Duodenal mucosa (tissue), 2 donors: ENCODE results near the gene NAPA.

Experiments used
- H3K27ac ChIP-seq: one replicate; pipeline ENCODE4 v1.7.0; 2013; ENCODE audit warnings: low read depth, low read length
- H3K27me3 ChIP-seq, 2 donors: one replicate each; pipeline ENCODE4 v1.7.0; 2013; ENCODE audit warnings: low read length in 2 of 2, control low read depth in 1 of 2; ENCODE audit not compliant: insufficient read depth in 2 of 2, control insufficient read depth in 1 of 2
- H3K36me3 ChIP-seq, 2 donors: one replicate each; pipeline ENCODE4 v1.7.0; 2013; ENCODE audit warnings: low read length in 2 of 2, control low read depth in 1 of 2; ENCODE audit not compliant: insufficient read depth in 2 of 2, control insufficient read depth in 1 of 2
- H3K4me1 ChIP-seq, 2 donors: one replicate each; pipeline ENCODE4 v1.7.0; 2013; ENCODE audit warnings: low read length in 2 of 2, control low read depth in 1 of 2; ENCODE audit not compliant: insufficient read depth in 2 of 2, control insufficient read depth in 1 of 2
- H3K4me3 ChIP-seq, 2 donors: one replicate each; pipeline ENCODE4 v1.7.0; 2013; ENCODE audit warnings: low read length in 2 of 2, low read depth in 1 of 2
- H3K9ac ChIP-seq, 2 donors: one replicate each; pipeline ENCODE4 v1.7.0; 2013; ENCODE audit warnings: low read length in 2 of 2, low read depth in 1 of 2
- H3K9me3 ChIP-seq, 2 donors: one replicate each; pipeline ENCODE4 v1.7.0; 2013; ENCODE audit warnings: low read length in 2 of 2, control low read depth in 1 of 2; ENCODE audit not compliant: control insufficient read depth in 1 of 2

NAPA gene

DNA sequence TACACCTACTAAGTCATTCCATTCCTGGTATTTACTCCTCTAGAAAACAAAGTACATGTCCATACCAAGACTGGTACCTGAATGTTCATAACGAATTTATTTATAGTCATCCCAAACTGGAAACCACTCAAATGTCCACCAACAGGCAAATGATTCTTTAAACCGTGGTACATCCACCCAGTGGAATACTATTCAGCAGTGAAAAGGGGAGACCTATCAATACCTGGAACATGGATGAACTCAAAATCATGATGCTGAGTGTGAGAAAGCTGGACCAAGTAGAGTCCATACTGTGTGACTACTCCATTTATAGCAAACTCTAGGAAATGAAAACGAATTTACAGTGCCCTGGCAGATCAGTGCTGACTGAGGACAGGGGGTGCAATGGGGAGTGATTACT lies 11.9 kb upstream of the NAPA start:
- Histone ChIP-seq H3K27me3 (no peaks in the 10 kb centered on the region), H3K36me3 (no peaks in the 10 kb centered on the region), H3K9ac (no peak overlapping the region), H3K4me1 (peaks cover 9 to 11% of the 10 kb centered on the region in 2 donors), H3K27ac (no peak overlapping the region), H3K9me3 (no peaks in the 10 kb centered on the region), H3K4me3 (no peak overlapping the region)

DNA sequence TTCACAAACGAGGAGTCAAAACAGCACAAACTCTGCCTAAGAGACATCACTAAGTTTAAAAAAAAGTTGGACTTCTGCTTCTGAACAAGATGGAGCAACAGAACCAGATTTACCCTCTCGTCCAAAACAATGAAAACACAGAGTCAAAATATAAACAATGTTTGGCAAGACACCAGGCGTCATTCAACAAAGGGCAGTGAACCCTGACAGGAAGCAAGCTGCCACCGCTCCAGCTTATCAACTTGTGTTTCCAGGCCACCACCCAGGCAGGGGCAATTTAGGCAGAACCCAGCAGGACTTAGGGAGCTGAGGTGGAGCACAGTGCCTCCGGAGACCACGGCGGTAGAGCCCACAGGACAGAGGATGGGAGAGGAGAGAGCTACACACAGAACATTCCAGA lies 8.6 kb upstream of the NAPA start:
- Histone ChIP-seq H3K27ac (no peak overlapping the region), H3K4me1 (peaks cover 9 to 12% of the 10 kb centered on the region in 2 donors), H3K9me3 (no peaks in the 10 kb centered on the region), H3K36me3 (no peaks in the 10 kb centered on the region), H3K9ac (peak overlapping the region in 1 of 2 donors; percentile 7), H3K27me3 (no peaks in the 10 kb centered on the region), H3K4me3 (no peak overlapping the region)

DNA sequence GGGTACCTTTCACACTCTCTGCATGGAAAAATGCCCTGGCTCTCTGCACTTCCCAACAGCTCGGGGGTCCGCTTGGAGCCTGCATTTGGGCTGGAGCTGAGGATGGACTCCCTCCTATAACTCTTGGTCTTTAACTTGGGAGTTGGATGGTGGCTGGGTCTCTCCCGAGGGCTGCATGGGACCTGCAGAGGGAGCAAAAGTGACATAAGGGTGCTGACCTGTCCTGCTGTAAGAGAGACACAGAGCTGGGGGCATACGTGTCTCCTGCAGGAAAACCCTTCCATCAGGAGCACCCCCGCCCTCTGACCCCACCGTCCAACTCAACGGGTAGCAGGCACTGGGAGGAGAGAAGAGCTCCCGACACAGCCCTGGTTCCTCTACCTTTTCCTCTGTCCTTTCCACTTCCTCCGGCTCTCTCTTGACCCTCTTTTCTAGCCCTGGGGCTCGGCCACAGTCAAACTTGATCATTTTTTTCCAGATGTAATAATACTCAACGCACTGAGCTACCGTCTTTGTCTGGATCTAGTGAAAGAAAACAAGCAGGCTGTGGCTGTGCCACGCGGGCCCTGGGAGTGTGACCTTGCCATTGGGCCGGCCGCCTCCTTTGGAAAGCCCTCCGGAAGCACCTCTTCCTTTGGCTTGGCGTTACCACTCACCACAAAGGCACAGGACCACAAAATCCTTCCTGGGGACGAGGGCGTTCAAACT lies 6.8 kb upstream of the NAPA start:
- H3K4me1 ChIP-seq = peaks cover 9 to 13% of the 10 kb centered on the region in 2 donors
- H3K4me3 ChIP-seq = no peak overlapping the region
- no peak overlapping the region for H3K9ac ChIP-seq
- no peaks in the 10 kb centered on the region for H3K9me3 ChIP-seq
- H3K27ac ChIP-seq = no peak overlapping the region
- no peaks in the 10 kb centered on the region for H3K27me3 ChIP-seq
- no peaks in the 10 kb centered on the region for H3K36me3 ChIP-seq

DNA sequence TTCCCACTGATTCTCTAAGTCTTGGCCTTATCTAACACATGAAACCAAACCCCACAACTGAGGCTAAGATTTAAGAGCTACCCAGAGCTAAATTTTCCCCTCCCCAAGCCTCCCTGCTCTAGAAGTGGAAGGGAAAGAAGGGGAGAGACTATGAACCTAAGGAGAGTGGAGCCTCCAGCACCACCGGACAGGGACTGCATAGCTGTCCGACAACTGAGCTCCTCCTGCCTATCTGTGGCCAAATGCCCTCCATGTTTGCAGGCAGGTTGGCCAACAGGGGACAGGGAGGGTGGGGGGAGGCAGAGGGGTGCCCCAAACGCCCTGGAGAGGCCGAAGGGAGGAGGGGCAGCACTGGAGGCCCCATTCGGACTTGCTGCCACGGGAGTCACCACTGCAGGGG lies 6.0 kb upstream of the NAPA start:
- peaks cover 9 to 16% of the 10 kb centered on the region in 2 donors for H3K4me1 ChIP-seq
- H3K27ac ChIP-seq = no peak overlapping the region
- no peaks in the 10 kb centered on the region for H3K9me3 ChIP-seq

DNA sequence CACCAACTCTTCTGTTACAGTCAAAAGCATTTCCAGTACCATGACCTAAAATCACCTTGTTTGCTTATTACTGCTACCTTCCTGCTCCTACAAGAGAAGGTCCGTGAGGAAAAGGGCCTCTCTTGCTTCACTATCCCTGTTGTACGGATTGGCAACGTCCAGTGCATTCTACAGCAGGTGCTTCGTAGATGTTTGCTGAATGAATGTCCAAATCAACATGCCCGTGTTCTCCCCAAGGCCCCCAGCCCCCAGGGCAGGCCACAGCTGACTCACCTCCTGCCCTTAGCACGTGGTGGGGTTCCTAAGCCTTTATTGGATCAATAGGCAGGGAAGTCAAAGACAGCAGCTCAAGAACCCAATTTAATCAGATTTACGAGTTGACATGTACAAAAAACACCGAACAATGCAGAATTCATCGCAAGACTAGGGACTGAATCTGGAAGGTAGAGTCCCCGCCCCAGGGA lies 5.5 kb upstream of the NAPA start:
- H3K4me1 ChIP-seq = peaks cover 9 to 18% of the 10 kb centered on the region in 2 donors
- H3K27ac ChIP-seq = no peak overlapping the region
- no peaks in the 10 kb centered on the region for H3K27me3 ChIP-seq
- no peaks in the 10 kb centered on the region for H3K9me3 ChIP-seq
- H3K9ac ChIP-seq = no peak overlapping the region
- H3K4me3 ChIP-seq = no peak overlapping the region
- no peaks in the 10 kb centered on the region for H3K36me3 ChIP-seq

More for the DNA sequence above, 6.0 kb upstream of the NAPA start:
- Histone ChIP-seq H3K27me3 (no peaks in the 10 kb centered on the region), H3K4me3 (no peak overlapping the region), H3K9ac (no peak overlapping the region), H3K36me3 (no peaks in the 10 kb centered on the region)

DNA sequence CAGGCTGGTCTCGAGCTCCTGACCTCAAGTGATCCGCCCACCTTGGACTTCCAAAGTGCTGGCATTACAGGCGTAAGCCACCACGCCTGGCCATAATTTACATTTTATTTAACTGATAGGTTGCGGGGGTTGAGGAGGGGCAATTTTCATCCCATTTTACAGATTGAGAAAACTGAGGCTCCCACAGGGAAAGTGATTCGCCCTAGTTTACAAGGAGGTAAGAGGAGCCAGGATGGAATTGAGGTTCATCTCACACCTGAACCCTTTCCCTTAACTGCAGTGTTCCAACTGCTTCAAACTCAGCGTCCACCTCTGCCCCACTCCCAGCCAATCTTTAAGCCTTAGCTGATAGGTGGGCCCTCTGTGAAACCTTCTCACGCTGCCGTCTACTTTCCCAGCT lies 4.0 kb upstream of the NAPA start:
- Histone ChIP-seq H3K9ac (no peak overlapping the region), H3K27me3 (no peaks in the 10 kb centered on the region), H3K9me3 (no peaks in the 10 kb centered on the region), H3K36me3 (no peaks in the 10 kb centered on the region), H3K27ac (no peak overlapping the region), H3K4me1 (peaks cover 9 to 17% of the 10 kb centered on the region in 2 donors), H3K4me3 (no peak overlapping the region)

DNA sequence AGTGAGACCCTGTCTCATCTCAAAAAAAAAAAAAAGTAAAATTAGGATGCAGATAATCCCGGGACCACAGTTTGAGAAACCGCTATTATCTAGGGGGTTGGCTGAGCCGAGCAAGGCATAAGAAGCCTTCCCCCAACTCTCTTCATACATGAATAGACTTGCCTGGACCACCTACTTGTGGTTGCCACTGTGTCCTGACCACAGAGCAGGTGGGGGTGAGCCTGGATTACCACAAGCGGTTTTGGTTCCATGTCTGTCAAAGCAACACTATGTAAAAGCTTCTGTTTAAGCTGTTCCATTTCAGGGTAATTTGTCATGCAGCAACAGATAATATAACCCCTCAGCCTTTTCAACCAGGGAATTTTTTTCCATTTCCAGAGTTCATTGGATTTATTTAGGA lies 3.3 kb upstream of the NAPA start:
- H3K9ac ChIP-seq = no peak overlapping the region
- H3K36me3 ChIP-seq = no peaks in the 10 kb centered on the region
- H3K4me3 ChIP-seq = no peak overlapping the region
- no peaks in the 10 kb centered on the region for H3K27me3 ChIP-seq
- no peaks in the 10 kb centered on the region for H3K9me3 ChIP-seq
- H3K27ac ChIP-seq = no peak overlapping the region
- H3K4me1 ChIP-seq = peaks cover 9 to 17% of the 10 kb centered on the region in 2 donors

DNA sequence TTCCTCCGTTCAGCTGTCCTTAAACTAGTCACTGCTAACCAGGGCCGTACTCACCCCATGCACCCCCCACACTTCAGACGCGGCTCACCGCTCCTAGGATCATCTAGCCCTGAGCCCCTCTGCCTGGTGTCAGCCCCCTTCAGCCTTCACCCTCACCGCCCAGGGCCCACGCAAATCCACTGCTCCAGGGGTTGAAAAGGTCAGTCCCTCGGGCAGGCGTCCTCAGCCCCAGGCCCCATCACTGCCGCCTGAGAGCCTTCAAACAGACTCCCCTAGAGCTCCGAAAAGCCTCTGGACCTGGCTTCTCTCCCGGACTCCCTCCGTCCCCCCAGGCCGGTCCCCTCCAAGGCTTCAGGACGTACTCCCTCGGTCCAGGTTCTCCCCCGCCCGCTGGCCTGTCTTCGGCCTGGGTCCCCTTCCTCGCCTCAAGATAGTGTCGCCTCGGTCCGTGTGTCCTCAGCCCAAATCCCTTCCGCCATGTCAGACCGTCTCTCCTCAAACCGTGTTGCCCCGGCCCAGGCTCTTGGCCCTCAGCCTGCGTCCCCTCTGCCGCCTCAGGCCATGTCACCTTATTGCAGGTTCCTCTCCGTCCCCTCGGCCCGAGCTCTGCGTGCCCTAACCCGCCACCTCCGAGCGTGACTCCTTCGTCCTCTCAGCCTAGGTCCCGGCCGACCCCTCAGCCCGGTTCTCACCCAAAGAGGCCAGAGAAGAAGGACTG lies 553 bp downstream of the NAPA start:
- Histone ChIP-seq H3K4me3 (peak overlapping the region; percentile 99), H3K27me3 (no peaks in the 10 kb centered on the region), H3K9me3 (no peaks in the 10 kb centered on the region), H3K36me3 (peaks cover 0 to 16% of the 10 kb centered on the region in 2 donors), H3K27ac (peak overlapping the region; percentile 94), H3K9ac (peak overlapping the region; percentile 99 to 100), H3K4me1 (peaks cover 33 to 40% of the 10 kb centered on the region in 2 donors)

DNA sequence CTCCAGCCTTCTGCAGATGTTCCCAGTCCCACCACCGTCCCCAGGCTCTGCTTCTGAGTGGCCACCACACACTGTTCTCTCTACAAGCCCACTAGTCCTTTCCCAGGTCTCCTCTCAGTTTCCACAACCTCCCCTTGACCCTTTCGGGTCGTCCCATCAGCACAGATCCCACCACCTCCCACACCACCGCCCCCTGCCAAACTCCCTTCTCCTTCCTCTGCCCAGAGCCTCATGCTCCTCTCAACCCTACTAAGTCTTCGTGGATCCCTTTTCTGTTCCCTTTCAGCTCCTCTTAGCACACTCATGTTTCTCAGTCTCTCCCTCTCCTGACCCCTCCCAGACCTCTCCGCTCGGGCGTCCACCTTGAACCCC lies 1.9 kb downstream of the NAPA start:
- Histone ChIP-seq H3K27me3 (no peaks in the 10 kb centered on the region), H3K4me1 (peaks cover 33 to 38% of the 10 kb centered on the region in 2 donors), H3K36me3 (peaks cover 0 to 16% of the 10 kb centered on the region in 2 donors), H3K27ac (peak overlapping the region; percentile 73), H3K9ac (peak overlapping the region; percentile 20 to 100), H3K9me3 (no peaks in the 10 kb centered on the region), H3K4me3 (peak overlapping the region; percentile 59 to 99)

DNA sequence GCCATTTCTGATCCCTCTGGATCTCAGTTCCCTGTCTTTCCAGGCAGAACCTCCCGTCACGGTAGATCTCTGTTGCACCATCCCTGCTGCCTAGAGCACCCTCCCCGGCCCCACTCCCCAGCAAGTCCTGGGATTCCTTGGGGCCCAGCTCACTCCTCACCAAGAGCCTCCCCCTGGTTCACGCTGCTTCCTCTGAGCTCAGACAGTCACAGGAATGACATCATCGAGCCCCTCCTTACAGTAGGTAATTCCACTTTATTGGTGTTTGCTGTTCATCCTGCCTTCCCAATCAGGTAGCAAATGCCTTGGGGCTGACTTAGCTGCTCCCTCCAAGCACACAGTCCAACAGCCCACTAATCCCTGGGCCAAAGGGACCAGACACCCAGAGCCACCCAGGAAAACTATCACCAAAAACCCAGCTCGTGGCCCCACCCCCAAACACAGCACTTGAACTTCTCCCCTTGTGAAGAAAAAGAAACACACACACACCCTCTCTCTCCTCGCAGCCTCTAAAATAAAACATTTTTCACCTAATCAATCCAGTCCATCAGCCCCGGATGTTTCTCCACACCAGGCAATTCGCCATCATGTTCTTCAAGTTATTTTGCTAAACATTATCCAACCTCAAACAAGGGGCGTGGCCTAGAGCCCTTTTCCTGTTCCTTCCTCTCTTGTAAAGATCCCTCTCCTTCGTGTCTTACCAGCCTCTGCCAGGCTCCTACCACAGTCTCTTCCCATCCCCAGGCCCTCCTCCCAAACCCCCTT lies 2.5 kb downstream of the NAPA start:
- peak overlapping the region; percentile 59 to 99 for H3K4me3 ChIP-seq
- H3K27me3 ChIP-seq = no peaks in the 10 kb centered on the region
- H3K27ac ChIP-seq = peak overlapping the region; percentile 73
- peaks cover 0 to 16% of the 10 kb centered on the region in 2 donors for H3K36me3 ChIP-seq
- peak overlapping the region; percentile 20 to 100 for H3K9ac ChIP-seq
- H3K9me3 ChIP-seq = no peaks in the 10 kb centered on the region
- H3K4me1 ChIP-seq = peaks cover 33 to 38% of the 10 kb centered on the region in 2 donors
